GM23338 (cell line): Measurements from ENCODE around the gene CCDC50. TPM values are rescaled to one million over a fixed set of nuclear protein-coding genes. Genes with fewer than 3 reads are reported as not detected.

Experiments
- ATAC-seq: fragments of 200-7000 bp; cut with Tn5 transposase; 3 replicates; pipeline ENCODE4 v1.9.1; 2020
- DNase-seq: peaks from one replicate; pipeline ENCODE4 v3.0.0-alpha.2; 2015; ENCODE audit warnings: low spot score
- H2AFZ ChIP-seq: fragments of 200-600 bp; sonication (generic); 2 replicates; pipeline ENCODE4 v1.8.0; 2016; ENCODE audit warnings: antibody characterized with exemption, mild to moderate bottlenecking, moderate library complexity
- H3F3A ChIP-seq: fragments of 200-600 bp; sonication (generic); replicated peaks from 2 replicates; pipeline ENCODE4 v1.8.0; 2017; ENCODE audit warnings: antibody characterized with exemption, mixed run types, low read depth
- H3K27ac ChIP-seq: fragments of 200-600 bp; sonication (generic); 2 replicates; pipeline ENCODE4 v1.6.1; 2016; ENCODE audit warnings: low read depth
- H3K27me3 ChIP-seq: fragments of 200-600 bp; sonication (generic); 2 replicates; pipeline ENCODE4 v1.8.0; 2016; ENCODE audit warnings: mild to moderate bottlenecking, mixed run types, moderate library complexity; ENCODE audit not compliant: insufficient read depth
- H3K36me3 ChIP-seq: fragments of 200-600 bp; sonication (generic); 2 replicates; pipeline ENCODE4 v1.8.0; 2016; ENCODE audit warnings: mild to moderate bottlenecking; ENCODE audit not compliant: insufficient read depth
- H3K4me1 ChIP-seq: fragments of 200-600 bp; sonication (generic); 2 replicates; pipeline ENCODE4 v1.8.0; 2016; ENCODE audit warnings: mild to moderate bottlenecking, moderate library complexity; ENCODE audit not compliant: insufficient read depth
- H3K4me2 ChIP-seq: fragments of 200-600 bp; sonication (generic); 2 replicates; pipeline ENCODE4 v1.7.1; 2017; ENCODE audit warnings: mixed run types
- H3K4me3 ChIP-seq: fragments of 200-600 bp; sonication (generic); 2 replicates; pipeline ENCODE4 v1.6.1; 2016; ENCODE audit warnings: mixed run types
- H3K79me2 ChIP-seq: fragments of 200-600 bp; sonication (generic); replicated peaks from 2 replicates; pipeline ENCODE4 v1.8.0; 2017; ENCODE audit warnings: mild to moderate bottlenecking; ENCODE audit not compliant: insufficient read depth
- H3K9me2 ChIP-seq: fragments of 200-600 bp; sonication (generic); 2 replicates; pipeline ENCODE4 v1.8.0; 2017; ENCODE audit not compliant: insufficient read depth
- H4K20me1 ChIP-seq: fragments of 200-600 bp; sonication (generic); replicated peaks from 2 replicates; pipeline ENCODE4 v1.8.0; 2017; ENCODE audit warnings: mild to moderate bottlenecking; ENCODE audit not compliant: insufficient read depth
- H3K27ac Mint-ChIP-seq: 2 replicates; pipeline ENCODE4 v1.8.0; 2020; ENCODE audit warnings: inconsistent platforms, mild to moderate bottlenecking, moderate library complexity, mixed read lengths
- H3K27me3 Mint-ChIP-seq: 3 replicates; pipeline ENCODE4 v1.8.0; 2022; ENCODE audit warnings: low read depth, mild to moderate bottlenecking, moderate library complexity, mixed read lengths, inconsistent platforms; ENCODE audit not compliant: insufficient read depth, poor library complexity
- H3K36me3 Mint-ChIP-seq: 3 replicates; pipeline ENCODE4 v1.8.0; 2021; ENCODE audit warnings: low read depth, mild to moderate bottlenecking, inconsistent platforms, moderate library complexity, mixed read lengths
- H3K4me1 Mint-ChIP-seq: 3 replicates; pipeline ENCODE4 v1.8.0; 2020; ENCODE audit warnings: mild to moderate bottlenecking, inconsistent platforms, mixed read lengths
- H3K4me3 Mint-ChIP-seq: 3 replicates; pipeline ENCODE4 v1.8.0; 2021; ENCODE audit warnings: moderate library complexity, mild to moderate bottlenecking, inconsistent platforms, mixed read lengths
- H3K9me3 Mint-ChIP-seq: 3 replicates; pipeline ENCODE4 v1.8.0; 2020; ENCODE audit warnings: moderate library complexity, mild to moderate bottlenecking, inconsistent platforms, mixed read lengths
- NANOG ChIP-seq: IDR thresholded peaks from 2 replicates; pipeline ENCODE4 v1.6.1; 2016; ENCODE audit warnings: antibody characterized with exemption, borderline replicate concordance
- ZNF331 ChIP-seq: fragments of 250-450 bp; sonication (Bioruptor Pico); IDR thresholded peaks from 2 replicates; pipeline ENCODE4 v1.5.0; 2020; ENCODE audit warnings: low read depth, mild to moderate bottlenecking, moderate library complexity
- ZNF462 ChIP-seq: fragments of 250-450 bp; sonication (Bioruptor Pico); IDR thresholded peaks from 2 replicates; pipeline ENCODE4 v1.5.0; 2020; ENCODE audit warnings: mild to moderate bottlenecking, moderate library complexity
- polyA plus RNA-seq: library from polyadenylated mRNA; unstranded; fragments of >200 nt; fragmentation: Nextera tagmentation; extraction: Ambion mirVana; gene quantifications from 2 replicates; pipeline ENCODE4 v1.2.1, GENCODE V29; 2016
- total RNA-seq: library from RNA; depleted of rRNA; stranded (reverse); fragments of >200 nt; shearing (Covaris generic); gene quantifications from 2 replicates; pipeline ENCODE4 v1.2.3, GENCODE V29; 2014

CCDC50 gene
- total and polyA plus RNA-seq, 2 experiments from 2014 or later = 22.4 to 25.4 TPM

GRCh38 chr3:191366675-191367074 lies 37.5 kb downstream of the CCDC50 start (continued):
- no peak for TF ChIP-seq ZNF462

GRCh38 chr3:191368755-191369615 lies 39.8 kb downstream of the CCDC50 start:
- H3K4me1 Mint-ChIP-seq = peaks cover 71% of the 10 kb centered on the region
- Histone ChIP-seq H3K4me2 (peak overlapping the region; percentile 10), H3K9me2 (no peaks in the 10 kb centered on the region), H3K4me1 (peaks cover 57% of the 10 kb centered on the region), H2AFZ (no peak overlapping the region), H4K20me1 (no peaks in the 10 kb centered on the region), H3K27me3 (no peaks in the 10 kb centered on the region), H3K4me3 (no peak overlapping the region), H3K27ac (peak overlapping the region; percentile 81), H3K79me2 (no peaks in the 10 kb centered on the region), H3F3A (no peaks in the 10 kb centered on the region), H3K36me3 (no peaks in the 10 kb centered on the region)
- no peak overlapping the region for H3K4me3 Mint-ChIP-seq
- TF ChIP-seq NANOG (peak; percentile 69), ZNF331 (CRISPR knock-in tag) (no peak)
- no peaks in the 10 kb centered on the region for H3K9me3 Mint-ChIP-seq
- no peaks in the 10 kb centered on the region for H3K27me3 Mint-ChIP-seq
- DNase-seq = peak; percentile 37
- H3K36me3 Mint-ChIP-seq = peaks cover 11% of the 10 kb centered on the region; the same call in 2 of the 3 replicates
- ATAC-seq = peak; percentile 65
- H3K27ac Mint-ChIP-seq = peak overlapping the region; percentile 91
